Ovary (tissue), 9 donors: ENCODE results near the gene GPR32. TPM values are rescaled to one million over a fixed set of nuclear protein-coding genes. Genes with fewer than 3 reads are reported as not detected.
"Not testable (repeated sequence)": the region's sequence is repeated elsewhere in the genome, so short reads cannot be mapped to it uniquely, and the experiment has no call there.

Experiments
- DNase-seq, 5 donors: peaks; one replicate each; pipeline ENCODE4 v3.0.0-alpha.2; 2019 to 2020
- H3K27ac ChIP-seq, 2 donors: fragments of 200-600 bp; one replicate each; pipeline versions ENCODE4 v1.5.1 to v1.8.0; 2019 to 2022
- H3K27me3 ChIP-seq: fragments of 200-600 bp; one replicate; pipeline ENCODE4 v1.8.0; 2022
- H3K36me3 ChIP-seq: fragments of 200-600 bp; sonication (generic); one replicate; pipeline ENCODE4 v1.5.1; 2019
- H3K4me1 ChIP-seq: one replicate; pipeline ENCODE4 v1.8.1; 2013; ENCODE audit warnings: mild to moderate bottlenecking, moderate library complexity; ENCODE audit not compliant: insufficient read depth
- H3K4me3 ChIP-seq: fragments of 200-600 bp; sonication (generic); one replicate; pipeline ENCODE4 v1.5.1; 2017
- H3K9me3 ChIP-seq, 2 donors: fragments of 200-600 bp in 1 of 2; sonication (generic) in 1 of 2; one replicate each; pipeline versions ENCODE4 v1.5.1 to v1.8.1; 2013 to 2019; ENCODE audit warnings: mild to moderate bottlenecking in 1 of 2, moderate library complexity in 1 of 2
- EP300 ChIP-seq: sonication (generic); formaldehyde crosslinking; IDR thresholded peaks from one replicate; pipeline ENCODE4 v1.6.1; 2017; ENCODE audit warnings: antibody characterized with exemption
- POLR2A ChIP-seq: fragments of 450-650 bp; IDR thresholded peaks from one replicate; pipeline ENCODE4 v1.6.1; 2017; ENCODE audit warnings: antibody characterized with exemption, mild to moderate bottlenecking, moderate library complexity
- WGBS, 3 donors: extraction: QIAGEN DNeasy Blood & Tissue Kit in 1 of 3; methylation state at CpG; one replicate each; pipeline versions ENCODE4 v1.1.5 to v1.1.7; 2013 to 2017; 5-methylcytosine and 5-hydroxymethylcytosine counted together
- intact Hi-C, 4 donors: fragments of 100-400 bp; cut with DNase I; formaldehyde crosslinking; loops; one replicate each; pipeline versions ENCODE4 v1.11.0 to v1.15.1; 2022 to 2023
- polyA plus RNA-seq, 2 donors: library from polyadenylated mRNA; stranded (reverse); fragments of 200-250 nt in 1 of 2; fragments of 350-450 nt in 1 of 2; fragmentation: Illumina TruSeq in 1 of 2; extraction: RNeasy Lipid Tissue Mini Kit (QIAGEN cat#74804) in 1 of 2; gene quantifications; one replicate each; pipeline ENCODE4 v1.2.3, GENCODE V29; 2013 to 2014
- total RNA-seq, 7 donors: library from RNA; depleted of rRNA in 2 of 7; stranded (reverse); fragments of >200 nt in 2 of 7; fragmentation: NEBNext Ultra II Directional in 3 of 7; extraction: Animal tissue kit (Norgen Biotek cat#: 25700) in 3 of 7; gene quantifications; one replicate each; pipeline versions ENCODE4 v1.1.0 to v1.2.4, GENCODE V29; 2016 to 2023
- TF ChIP-seq, protein P1 (sequence below), 3 donors: fragments of 450-650 bp in 2 of 3; fragments of 200-600 bp in 1 of 3; IDR thresholded peaks; one replicate each; pipeline versions ENCODE4 v1.5.1 to v1.8.0; 2016 to 2022; ENCODE audit warnings: antibody characterized with exemption in 3 of 3, mild to moderate bottlenecking in 1 of 3
- donor health status: DM: no; HTN: no; CAD: no; lungs with moderate emphysema.
- donor health status: DM: no; HTN: no; CAD: no.
- donor health status: Bipolar disorder and iron deficiency.
- donor health status: DM: yes; HTN: yes; CAD: no.
- donor health status: DM: no; HTN: no; CAD: no.
- donor health status: DM: yes; HTN: yes; CAD: no.

The GPR32 gene
- total and polyA plus RNA-seq, 9 donors, result not detected

DNA sequence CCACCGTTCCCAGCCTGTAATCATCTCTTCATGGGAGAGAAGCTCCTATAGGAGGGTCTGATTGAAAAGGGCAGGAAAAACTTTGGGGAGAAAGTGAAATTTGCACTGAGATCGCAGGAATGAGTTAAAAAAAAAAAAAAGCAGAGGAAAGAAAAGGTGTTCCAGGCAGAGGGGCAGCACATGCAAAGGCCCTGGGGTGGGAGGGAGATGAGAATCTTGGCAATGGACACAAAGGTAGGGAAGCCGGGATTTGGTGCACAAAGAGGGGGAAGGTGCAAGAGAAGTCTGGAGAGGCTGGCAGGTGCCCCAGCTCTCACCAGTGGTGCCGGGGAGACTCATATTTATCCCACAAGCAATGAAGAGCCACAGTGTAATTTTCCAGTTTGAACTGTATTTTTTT lies 16.4 kb upstream of the GPR32 start:
- TF ChIP-seq EP300 (no peak), POLR2A (no peak)
- TF ChIP-seq, protein P1, sequence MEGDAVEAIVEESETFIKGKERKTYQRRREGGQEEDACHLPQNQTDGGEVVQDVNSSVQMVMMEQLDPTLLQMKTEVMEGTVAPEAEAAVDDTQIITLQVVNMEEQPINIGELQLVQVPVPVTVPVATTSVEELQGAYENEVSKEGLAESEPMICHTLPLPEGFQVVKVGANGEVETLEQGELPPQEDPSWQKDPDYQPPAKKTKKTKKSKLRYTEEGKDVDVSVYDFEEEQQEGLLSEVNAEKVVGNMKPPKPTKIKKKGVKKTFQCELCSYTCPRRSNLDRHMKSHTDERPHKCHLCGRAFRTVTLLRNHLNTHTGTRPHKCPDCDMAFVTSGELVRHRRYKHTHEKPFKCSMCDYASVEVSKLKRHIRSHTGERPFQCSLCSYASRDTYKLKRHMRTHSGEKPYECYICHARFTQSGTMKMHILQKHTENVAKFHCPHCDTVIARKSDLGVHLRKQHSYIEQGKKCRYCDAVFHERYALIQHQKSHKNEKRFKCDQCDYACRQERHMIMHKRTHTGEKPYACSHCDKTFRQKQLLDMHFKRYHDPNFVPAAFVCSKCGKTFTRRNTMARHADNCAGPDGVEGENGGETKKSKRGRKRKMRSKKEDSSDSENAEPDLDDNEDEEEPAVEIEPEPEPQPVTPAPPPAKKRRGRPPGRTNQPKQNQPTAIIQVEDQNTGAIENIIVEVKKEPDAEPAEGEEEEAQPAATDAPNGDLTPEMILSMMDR (IDR thresholded peaks at IDR 0.05), result no peak
- 83 to 89% (median 85%) methylated on average over 4 of the region's 4 CpGs for WGBS, 3 donors

DNA sequence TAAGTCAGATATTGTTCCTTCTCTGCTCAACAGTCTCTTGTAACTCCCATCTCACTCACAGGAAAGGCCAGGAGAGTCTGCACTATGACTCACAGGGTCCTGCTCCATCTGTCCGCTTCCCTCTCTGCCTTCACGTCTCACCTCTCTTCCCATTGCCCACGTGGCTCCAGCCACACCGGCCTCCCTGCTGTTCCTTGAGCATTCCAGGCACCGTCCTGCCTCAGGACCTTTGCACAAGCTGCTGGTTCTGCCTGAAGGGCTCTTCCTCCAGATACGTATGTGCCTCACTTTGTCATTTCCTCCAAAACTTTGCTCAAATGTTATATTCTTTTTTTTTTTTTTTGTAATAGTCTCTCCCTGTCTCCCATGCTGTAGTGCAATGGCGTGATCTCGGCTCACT lies 14.0 kb upstream of the GPR32 start:
- H3K27me3 ChIP-seq, H3K4me3 ChIP-seq, H3K9me3 ChIP-seq, H3K4me1 ChIP-seq, DNase-seq, H3K36me3 ChIP-seq, intact Hi-C loops, H3K27ac ChIP-seq: not testable (repeated sequence)
- 66 to 69% (median 68%) methylated on average over 8 of the region's 8 CpGs for WGBS, 3 donors

More for the DNA sequence above, 16.4 kb upstream of the GPR32 start:
- H3K4me3 ChIP-seq, result no peak overlapping the region
- no peaks in the 10 kb centered on the region for H3K27me3 ChIP-seq
- no peak overlapping the region for H3K27ac ChIP-seq
- DNase-seq, result no peak
- no peaks in the 10 kb centered on the region for H3K9me3 ChIP-seq
- intact Hi-C loops, result no loop called here
- H3K36me3 ChIP-seq, result no peaks in the 10 kb centered on the region
- H3K4me1 ChIP-seq, result no peaks in the 10 kb centered on the region

DNA sequence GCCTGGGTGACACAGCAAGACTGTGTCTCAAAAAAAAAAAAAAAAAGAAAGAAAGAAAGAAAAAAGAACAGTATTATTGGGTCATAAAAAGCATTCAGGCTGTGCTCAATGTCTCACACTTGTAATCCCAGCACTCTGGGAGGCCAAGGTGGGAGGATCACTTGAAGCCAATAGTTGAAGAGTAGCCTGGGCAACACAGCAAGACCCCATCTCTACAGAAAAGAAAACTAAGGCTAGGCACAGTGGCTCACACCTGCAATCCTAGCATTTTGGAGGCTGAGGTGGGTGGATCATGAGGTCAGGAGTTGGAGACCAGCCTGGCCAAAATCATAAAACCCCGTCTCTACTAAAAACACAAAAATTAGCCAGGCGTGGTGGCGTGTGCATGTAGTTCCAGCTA lies 12.6 kb upstream of the GPR32 start:
- H3K27ac ChIP-seq, H3K27me3 ChIP-seq, DNase-seq, H3K9me3 ChIP-seq, H3K4me3 ChIP-seq, H3K36me3 ChIP-seq, intact Hi-C loops, H3K4me1 ChIP-seq: not testable (repeated sequence)
- 83 to 86% (median 84%) methylated on average over 3 of the region's 3 CpGs for WGBS, 3 donors

DNA sequence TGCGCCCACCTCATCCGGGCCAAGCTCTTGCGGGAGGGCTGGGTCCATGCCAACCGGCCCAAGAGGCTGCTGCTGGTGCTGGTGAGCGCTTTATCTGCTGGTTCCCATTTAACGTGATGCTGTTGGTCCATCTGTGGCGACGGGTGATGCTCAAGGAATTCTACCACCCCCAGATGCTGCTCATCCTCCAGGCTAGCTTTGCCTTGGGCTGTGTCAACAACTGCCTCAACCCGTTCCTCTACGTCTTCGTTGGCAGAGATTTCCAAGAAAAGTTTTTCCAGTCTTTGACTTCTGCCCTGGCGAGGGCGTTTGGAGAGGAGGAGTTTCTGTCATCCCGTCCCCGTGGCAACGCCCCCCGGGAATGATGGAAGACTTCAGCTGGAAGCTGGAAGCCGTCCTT lies 11.2 kb upstream of the GPR32 start:
- H3K9me3 ChIP-seq, H3K4me3 ChIP-seq, DNase-seq, intact Hi-C loops, H3K4me1 ChIP-seq, H3K36me3 ChIP-seq, H3K27me3 ChIP-seq, H3K27ac ChIP-seq: not testable (repeated sequence)
- WGBS, 3 donors, result 66 to 75% (median 68%) methylated on average over 13 to 18 of the region's 18 CpGs

DNA sequence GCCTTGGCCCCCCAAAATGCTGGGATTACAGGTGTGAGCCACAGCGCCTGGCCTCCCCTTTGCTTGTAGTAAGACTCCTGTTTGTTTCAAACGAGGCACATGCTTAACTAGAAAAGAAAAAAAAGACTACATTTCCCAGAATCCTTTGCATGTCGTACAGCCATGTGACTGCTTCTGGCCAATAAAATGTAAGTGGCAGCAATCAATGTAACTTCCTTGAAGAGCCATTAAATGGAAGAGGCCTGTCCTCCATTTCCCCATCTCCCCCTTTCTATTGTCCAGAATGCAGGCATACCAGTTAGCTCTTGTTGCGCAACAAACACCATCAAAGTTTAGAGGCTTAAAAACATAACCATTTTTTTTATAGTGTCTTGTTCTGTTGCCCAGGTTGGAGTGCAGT lies 10.4 kb upstream of the GPR32 start:
- H3K4me1 ChIP-seq, result no peaks in the 10 kb centered on the region
- WGBS, 3 donors, result 53 to 73% (median 67%) methylated on average over 4 of the region's 4 CpGs
- H3K9me3 ChIP-seq, result no peaks in the 10 kb centered on the region
- intact Hi-C loops, result no loop called here
- H3K36me3 ChIP-seq, result no peaks in the 10 kb centered on the region
- TF ChIP-seq, protein P1 (IDR thresholded peaks at IDR 0.05), result no peak
- TF ChIP-seq POLR2A, result no peak
- TF ChIP-seq EP300, result no peak
- H3K27ac ChIP-seq, result no peak overlapping the region
- no peak overlapping the region for H3K4me3 ChIP-seq
- DNase-seq, result no peak
- H3K27me3 ChIP-seq, result no peaks in the 10 kb centered on the region

DNA sequence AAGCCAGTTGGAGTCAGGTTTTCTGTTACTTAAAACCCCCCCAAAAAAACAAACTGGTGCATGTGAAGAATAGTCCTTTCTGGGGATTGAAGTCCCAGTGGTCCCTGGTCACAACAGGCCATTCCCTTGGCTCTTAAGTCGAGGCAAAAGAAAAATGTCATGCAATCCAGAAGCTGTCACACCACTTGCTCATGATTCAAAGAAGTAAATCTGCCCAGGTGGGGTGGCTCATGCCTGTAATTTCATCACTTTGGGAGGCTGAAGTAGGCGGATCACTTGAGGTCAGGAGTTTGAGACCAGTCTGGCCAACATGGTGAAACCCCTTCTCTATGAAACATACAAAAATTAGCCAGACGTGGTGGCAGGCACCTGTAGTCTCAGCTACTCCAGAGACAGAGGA lies 8.8 kb upstream of the GPR32 start:
- 52 to 65% (median 65%) methylated on average over 3 of the region's 3 CpGs for WGBS, 3 donors
- H3K27me3 ChIP-seq, H3K9me3 ChIP-seq, DNase-seq, H3K4me3 ChIP-seq, H3K27ac ChIP-seq, H3K4me1 ChIP-seq, intact Hi-C loops, H3K36me3 ChIP-seq: not testable (repeated sequence)

DNA sequence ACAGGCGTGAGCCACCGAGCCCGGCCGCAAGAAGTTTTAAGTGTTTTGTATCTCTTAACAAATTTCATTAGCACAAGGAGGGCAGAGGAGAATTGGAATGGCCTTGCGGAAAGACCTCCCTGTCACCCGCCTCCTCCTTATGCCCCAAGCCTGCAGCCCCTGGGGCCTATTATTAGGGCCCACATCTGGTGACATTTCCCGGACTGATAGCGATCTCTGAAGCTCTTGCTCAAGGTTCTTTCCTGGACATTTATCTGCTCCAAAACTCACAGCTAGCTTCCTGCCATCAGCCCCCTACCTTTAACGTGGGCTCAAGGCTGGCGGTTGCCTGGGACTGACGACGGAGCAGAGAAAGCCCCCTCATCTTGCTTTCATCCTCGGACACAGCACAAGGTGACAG lies 6.7 kb upstream of the GPR32 start:
- H3K36me3 ChIP-seq, intact Hi-C loops, H3K27ac ChIP-seq, H3K4me1 ChIP-seq, H3K27me3 ChIP-seq, DNase-seq, H3K9me3 ChIP-seq, H3K4me3 ChIP-seq: not testable (repeated sequence)
- 61 to 66% (median 61%) methylated on average over 9 to 12 of the region's 13 CpGs for WGBS, 3 donors
